Activated T-cell treated with anti-CD3 and anti-CD28 coated beads, Interleukin-2, amount 50 U/mL, for 4 hours (primary cell): ENCODE data around the gene PRKCE. TPM values are rescaled to one million over a fixed set of nuclear protein-coding genes. Genes with fewer than 3 reads are reported as not detected.
A peak's percentile ranks its signal among the peaks of the same experiment; 100 is the strongest.
"Not testable (repeated sequence)": the region's sequence is repeated elsewhere in the genome, so short reads cannot be mapped to it uniquely, and the experiment has no call there.

Experiments
- ATAC-seq, 2 donors: fragments of 200-7000 bp; cut with Tn5 transposase; one replicate each; pipeline ENCODE4 v1.10.0; 2021
- DNase-seq: peaks from one replicate; pipeline ENCODE4 v3.0.0-alpha.2; 2020
- H3K27me3 Mint-ChIP-seq: one replicate; pipeline ENCODE4 v1.8.0; 2021; ENCODE audit warnings: low read depth, mixed read lengths
- H3K36me3 Mint-ChIP-seq: one replicate; pipeline ENCODE4 v1.8.0; 2022; ENCODE audit warnings: mixed read lengths; ENCODE audit not compliant: insufficient read depth
- H3K4me1 Mint-ChIP-seq: one replicate; pipeline ENCODE4 v1.8.0; 2021; ENCODE audit warnings: low read depth, mixed read lengths
- H3K4me3 Mint-ChIP-seq: one replicate; pipeline ENCODE4 v1.8.0; 2021; ENCODE audit warnings: mild to moderate bottlenecking, moderate library complexity, mixed read lengths
- H3K9me3 Mint-ChIP-seq: one replicate; pipeline ENCODE4 v1.8.0; 2021; ENCODE audit warnings: mixed read lengths
- total RNA-seq, 3 donors: library from RNA; stranded (reverse); gene quantifications; one replicate each; pipeline ENCODE4 v1.2.1, GENCODE V29; 2021

The PRKCE gene
- total RNA-seq, 3 donors from 2014 or later: 9.1 to 9.5 (median 9.2) TPM

- no peak for ATAC-seq
- Mint-ChIP-seq H3K27me3 (no peaks in the 10 kb centered on the region), H3K4me1 (peaks cover 22% of the 10 kb centered on the region)
Observed at GRCh38 chr2:46202453-46202852, 551.0 kb downstream of the PRKCE start.

GRCh38 chr2:46202987-46203386 lies 551.5 kb downstream of the PRKCE start:
- Mint-ChIP-seq H3K27me3 (no peaks in the 10 kb centered on the region), H3K36me3 (no peaks in the 10 kb centered on the region), H3K4me3 (no peak overlapping the region), H3K4me1 (peaks cover 22% of the 10 kb centered on the region), H3K9me3 (peaks cover 3% of the 10 kb centered on the region)
- ATAC-seq (peak in 1 of 2 donors; percentile 10), DNase-seq (no peak)

More at GRCh38 chr2:46202453-46202852, 551.0 kb downstream of the PRKCE start:
- no peak overlapping the region for H3K4me3 Mint-ChIP-seq
- H3K36me3 Mint-ChIP-seq: no peaks in the 10 kb centered on the region
- no peak for DNase-seq
- H3K9me3 Mint-ChIP-seq: no peaks in the 10 kb centered on the region

- not testable (repeated sequence) for H3K36me3 Mint-ChIP-seq, DNase-seq
Observed at GRCh38 chr2:46203636-46204035, 552.2 kb downstream of the PRKCE start.

GRCh38 chr2:46207591-46207990 lies 556.1 kb downstream of the PRKCE start:
- Mint-ChIP-seq H3K4me1 (peaks cover 5% of the 10 kb centered on the region), H3K9me3 (peaks cover 19% of the 10 kb centered on the region)
- ATAC-seq: no peak

More at GRCh38 chr2:46203636-46204035, 552.2 kb downstream of the PRKCE start:
- H3K4me1 Mint-ChIP-seq: peaks cover 22% of the 10 kb centered on the region
- ATAC-seq, H3K27me3 Mint-ChIP-seq, H3K4me3 Mint-ChIP-seq, H3K9me3 Mint-ChIP-seq: not testable (repeated sequence)

GRCh38 chr2:46208766-46209165 lies 557.3 kb downstream of the PRKCE start:
- DNase-seq: no peak
- H3K27me3 Mint-ChIP-seq: no peaks in the 10 kb centered on the region
- H3K4me1 Mint-ChIP-seq: no peaks in the 10 kb centered on the region
- no peak for ATAC-seq
- H3K36me3 Mint-ChIP-seq: no peaks in the 10 kb centered on the region
- H3K9me3 Mint-ChIP-seq: peaks cover 24% of the 10 kb centered on the region
- no peak overlapping the region for H3K4me3 Mint-ChIP-seq

More at GRCh38 chr2:46207591-46207990, 556.1 kb downstream of the PRKCE start:
- Mint-ChIP-seq H3K4me3 (no peak overlapping the region), H3K27me3 (no peaks in the 10 kb centered on the region), H3K36me3 (no peaks in the 10 kb centered on the region)
- no peak for DNase-seq

- H3K27me3 Mint-ChIP-seq: no peaks in the 10 kb centered on the region
- no peak for DNase-seq
- no peak overlapping the region for H3K4me3 Mint-ChIP-seq
Observed at GRCh38 chr2:46210063-46210462, 558.6 kb downstream of the PRKCE start.

GRCh38 chr2:46211461-46211860 lies 560.0 kb downstream of the PRKCE start:
- H3K27me3 Mint-ChIP-seq: no peaks in the 10 kb centered on the region
- DNase-seq (no peak), ATAC-seq (no peak)
- H3K9me3 Mint-ChIP-seq: peaks cover 34% of the 10 kb centered on the region
- H3K4me3 Mint-ChIP-seq: no peak overlapping the region
- no peaks in the 10 kb centered on the region for H3K4me1 Mint-ChIP-seq
- peaks cover 2% of the 10 kb centered on the region for H3K36me3 Mint-ChIP-seq

More at GRCh38 chr2:46210063-46210462, 558.6 kb downstream of the PRKCE start:
- Mint-ChIP-seq H3K9me3 (peaks cover 34% of the 10 kb centered on the region), H3K36me3 (peaks cover 2% of the 10 kb centered on the region), H3K4me1 (no peaks in the 10 kb centered on the region)
- ATAC-seq: no peak

GRCh38 chr2:46213906-46214305 lies 562.4 kb downstream of the PRKCE start:
- no peak for ATAC-seq
- Mint-ChIP-seq H3K27me3 (peaks cover 3% of the 10 kb centered on the region), H3K36me3 (peaks cover 5% of the 10 kb centered on the region), H3K4me1 (no peaks in the 10 kb centered on the region), H3K4me3 (no peak overlapping the region), H3K9me3 (peaks cover 34% of the 10 kb centered on the region)
- no peak for DNase-seq

GRCh38 chr2:46216213-46216612 lies 564.7 kb downstream of the PRKCE start:
- H3K27me3 Mint-ChIP-seq: peaks cover 10% of the 10 kb centered on the region
- H3K9me3 Mint-ChIP-seq: peaks cover 30% of the 10 kb centered on the region
- H3K4me1 Mint-ChIP-seq: peaks cover 4% of the 10 kb centered on the region
- H3K4me3 Mint-ChIP-seq: no peak overlapping the region
- H3K36me3 Mint-ChIP-seq: peaks cover 7% of the 10 kb centered on the region
- ATAC-seq (no peak), DNase-seq (no peak)

GRCh38 chr2:46223514-46223913 lies 572.0 kb downstream of the PRKCE start:
- ATAC-seq: not testable (repeated sequence)

GRCh38 chr2:46225150-46225625 lies 573.7 kb downstream of the PRKCE start:
- ATAC-seq (no peak), DNase-seq (no peak)
- peaks cover 56% of the 10 kb centered on the region for H3K4me1 Mint-ChIP-seq
- no peaks in the 10 kb centered on the region for H3K9me3 Mint-ChIP-seq
- no peaks in the 10 kb centered on the region for H3K36me3 Mint-ChIP-seq
- H3K27me3 Mint-ChIP-seq: peaks cover 7% of the 10 kb centered on the region
- H3K4me3 Mint-ChIP-seq: no peak overlapping the region

More at GRCh38 chr2:46223514-46223913, 572.0 kb downstream of the PRKCE start:
- H3K9me3 Mint-ChIP-seq, DNase-seq, H3K4me3 Mint-ChIP-seq, H3K36me3 Mint-ChIP-seq: not testable (repeated sequence)
- H3K4me1 Mint-ChIP-seq: peaks cover 44% of the 10 kb centered on the region
- H3K27me3 Mint-ChIP-seq: peaks cover 10% of the 10 kb centered on the region

- H3K9me3 Mint-ChIP-seq: no peaks in the 10 kb centered on the region
- H3K27me3 Mint-ChIP-seq: peaks cover 4% of the 10 kb centered on the region
- DNase-seq (no peak), ATAC-seq (no peak)
- peaks cover 61% of the 10 kb centered on the region for H3K4me1 Mint-ChIP-seq
- no peak overlapping the region for H3K4me3 Mint-ChIP-seq
- no peaks in the 10 kb centered on the region for H3K36me3 Mint-ChIP-seq
Observed at GRCh38 chr2:46225730-46226129, 574.3 kb downstream of the PRKCE start.

GRCh38 chr2:46226620-46227019 lies 575.1 kb downstream of the PRKCE start:
- ATAC-seq: peak; percentile 49 to 59
- Mint-ChIP-seq H3K4me3 (peak overlapping the region; percentile 51), H3K27me3 (peaks cover 2% of the 10 kb centered on the region), H3K36me3 (no peaks in the 10 kb centered on the region), H3K4me1 (peaks cover 62% of the 10 kb centered on the region), H3K9me3 (no peaks in the 10 kb centered on the region)
- DNase-seq: no peak

- no peak for ATAC-seq
- peaks cover 2% of the 10 kb centered on the region for H3K27me3 Mint-ChIP-seq
- H3K4me1 Mint-ChIP-seq: peaks cover 62% of the 10 kb centered on the region
Observed at GRCh38 chr2:46227022-46227421, 575.5 kb downstream of the PRKCE start.

GRCh38 chr2:46227674-46228289 lies 576.3 kb downstream of the PRKCE start:
- no peaks in the 10 kb centered on the region for H3K27me3 Mint-ChIP-seq
- DNase-seq: no peak
- no peaks in the 10 kb centered on the region for H3K9me3 Mint-ChIP-seq
- no peaks in the 10 kb centered on the region for H3K36me3 Mint-ChIP-seq
- no peak overlapping the region for H3K4me3 Mint-ChIP-seq
- H3K4me1 Mint-ChIP-seq: peaks cover 59% of the 10 kb centered on the region
- no peak for ATAC-seq

More at GRCh38 chr2:46227022-46227421, 575.5 kb downstream of the PRKCE start:
- H3K4me3 Mint-ChIP-seq: no peak overlapping the region
- H3K9me3 Mint-ChIP-seq: no peaks in the 10 kb centered on the region
- no peaks in the 10 kb centered on the region for H3K36me3 Mint-ChIP-seq
- DNase-seq: no peak
